Lower leg skin (tissue), 4 donors: ENCODE results near the gene COPZ1. TPM values are rescaled to one million over a fixed set of nuclear protein-coding genes. Genes with fewer than 3 reads are reported as not detected.

ENCODE experiments used
- DNase-seq, 2 donors: peaks; one replicate each; pipeline ENCODE4 v3.0.0-alpha.2; 2019; ENCODE audit warnings: low spot score in 2 of 2
- H3K4me3 ChIP-seq: fragments of 200-600 bp; sonication (generic); 2 replicates; pipeline ENCODE4 v1.5.1; 2017; ENCODE audit warnings: mild to moderate bottlenecking, low read depth; ENCODE audit not compliant: poor library complexity, severe bottlenecking
- POLR2A ChIP-seq, 2 donors: fragments of 450-650 bp; IDR thresholded peaks; one replicate each; pipeline ENCODE4 v1.6.1; 2016 to 2017; ENCODE audit warnings: antibody characterized with exemption in 2 of 2, mild to moderate bottlenecking in 1 of 2, moderate library complexity in 1 of 2
- WGBS, 2 donors: methylation state at CpG; one replicate each; pipeline ENCODE4 v1.1.5; 2018; 5-methylcytosine and 5-hydroxymethylcytosine counted together
- intact Hi-C: fragments of 100-400 bp; cut with DNase I; formaldehyde crosslinking; loops from one replicate; pipeline ENCODE4 v1.15.0; 2023; ENCODE audit warnings: low total_unique reads
- total RNA-seq, 4 donors: library from RNA; depleted of rRNA; stranded (reverse); fragments of >200 nt; gene quantifications; one replicate each; pipeline ENCODE4 v1.1.0, GENCODE V29; 2016
- TF ChIP-seq, protein P1 (sequence below), 3 donors: fragments of 450-650 bp; IDR thresholded peaks; one replicate each; pipeline ENCODE4 v1.5.1; 2016; ENCODE audit warnings: antibody characterized with exemption in 3 of 3, mild to moderate bottlenecking in 3 of 3, moderate library complexity in 2 of 3

The COPZ1 gene
- total RNA-seq, 4 donors from 2014 or later: 55.6 to 86.5 (median 69.4) TPM

DNA sequence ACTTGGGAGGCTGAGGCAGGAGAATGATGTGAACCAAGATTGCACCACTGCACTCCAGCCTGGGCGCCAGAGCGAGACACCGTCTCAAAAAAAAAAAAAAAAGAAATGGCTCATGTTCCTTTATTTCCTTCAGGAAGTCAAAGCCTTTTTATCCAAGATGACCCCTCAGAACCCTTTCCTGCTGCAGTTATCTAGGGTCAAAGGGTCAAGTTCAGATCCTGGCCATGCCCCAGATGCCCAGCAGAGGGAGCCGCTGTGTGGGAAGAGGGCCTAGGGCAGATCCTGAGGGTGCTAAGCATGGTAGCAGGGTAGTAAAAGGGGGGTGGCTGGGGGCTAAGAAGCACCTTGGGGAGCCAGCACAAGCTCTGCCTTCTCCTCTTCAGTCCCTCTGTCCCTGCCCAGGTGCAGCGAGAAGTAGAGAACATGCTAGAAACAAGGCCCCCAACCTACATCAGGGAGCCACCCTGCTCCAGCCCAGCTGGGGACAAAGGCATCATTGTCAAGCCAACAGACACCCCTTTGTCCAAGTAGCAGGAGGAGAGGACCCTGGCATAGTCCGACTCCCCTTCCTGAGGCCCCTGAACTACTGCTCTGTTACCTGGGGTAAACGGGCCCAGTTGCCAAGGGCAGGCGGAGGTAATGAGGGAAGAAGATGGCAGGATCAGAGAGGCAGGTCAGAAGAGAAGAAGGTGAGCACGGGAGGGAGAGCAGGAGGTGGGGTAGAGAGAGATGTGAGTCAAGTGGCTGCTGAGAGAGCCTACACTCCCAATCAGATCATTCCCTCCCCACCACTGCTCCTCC is 30.6 kb upstream of the COPZ1 start:
- TF ChIP-seq, protein P1, sequence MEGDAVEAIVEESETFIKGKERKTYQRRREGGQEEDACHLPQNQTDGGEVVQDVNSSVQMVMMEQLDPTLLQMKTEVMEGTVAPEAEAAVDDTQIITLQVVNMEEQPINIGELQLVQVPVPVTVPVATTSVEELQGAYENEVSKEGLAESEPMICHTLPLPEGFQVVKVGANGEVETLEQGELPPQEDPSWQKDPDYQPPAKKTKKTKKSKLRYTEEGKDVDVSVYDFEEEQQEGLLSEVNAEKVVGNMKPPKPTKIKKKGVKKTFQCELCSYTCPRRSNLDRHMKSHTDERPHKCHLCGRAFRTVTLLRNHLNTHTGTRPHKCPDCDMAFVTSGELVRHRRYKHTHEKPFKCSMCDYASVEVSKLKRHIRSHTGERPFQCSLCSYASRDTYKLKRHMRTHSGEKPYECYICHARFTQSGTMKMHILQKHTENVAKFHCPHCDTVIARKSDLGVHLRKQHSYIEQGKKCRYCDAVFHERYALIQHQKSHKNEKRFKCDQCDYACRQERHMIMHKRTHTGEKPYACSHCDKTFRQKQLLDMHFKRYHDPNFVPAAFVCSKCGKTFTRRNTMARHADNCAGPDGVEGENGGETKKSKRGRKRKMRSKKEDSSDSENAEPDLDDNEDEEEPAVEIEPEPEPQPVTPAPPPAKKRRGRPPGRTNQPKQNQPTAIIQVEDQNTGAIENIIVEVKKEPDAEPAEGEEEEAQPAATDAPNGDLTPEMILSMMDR (IDR thresholded peaks at IDR 0.05): peak in 1 of 3 donors; percentile 75
- no peak for TF ChIP-seq POLR2A (IDR thresholded peaks at IDR 0.05)
- intact Hi-C loops: no loop called here
- peak in 1 of 2 donors; percentile 88 for DNase-seq
- WGBS, 2 donors: 68 to 71% methylated on average over 9 of the region's 9 CpGs
- no peak overlapping the region for H3K4me3 ChIP-seq

DNA sequence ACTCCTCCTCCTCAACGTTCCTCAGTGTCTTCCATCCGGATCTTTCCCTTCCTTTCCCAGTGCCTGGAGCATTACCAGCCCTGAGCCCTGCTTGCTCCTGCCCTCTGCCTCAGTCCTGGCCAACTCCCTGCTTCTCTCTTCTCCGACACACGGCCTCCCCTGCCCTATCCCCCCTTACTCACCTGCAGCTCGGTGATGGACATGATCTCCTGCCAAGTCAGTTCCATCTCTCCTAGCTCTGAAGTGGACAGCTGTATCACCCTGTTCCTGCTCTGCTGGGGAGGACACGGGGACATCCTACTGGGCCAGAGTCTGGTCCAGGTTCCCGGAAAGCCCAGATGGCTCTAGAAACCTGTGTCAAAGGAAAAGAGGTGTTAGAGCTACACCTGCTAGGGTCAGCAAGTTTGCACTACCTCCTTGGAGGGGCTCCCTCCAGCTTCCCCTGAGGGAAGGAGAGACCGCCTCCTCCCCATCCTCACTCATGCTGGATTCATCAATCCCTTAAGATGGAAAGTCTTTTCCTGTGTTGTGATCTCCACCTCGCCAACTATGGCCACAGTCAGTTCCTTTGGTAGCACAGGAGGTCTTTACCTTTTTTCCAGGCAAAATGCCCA is 29.9 kb upstream of the COPZ1 start:
- 85 to 87% methylated on average over 9 of the region's 9 CpGs for WGBS, 2 donors
- peak in 1 of 2 donors; percentile 58 for DNase-seq
- intact Hi-C loops: no loop called here
- no peak overlapping the region for H3K4me3 ChIP-seq
- TF ChIP-seq POLR2A (IDR thresholded peaks at IDR 0.05): no peak
- TF ChIP-seq, protein P1 (IDR thresholded peaks at IDR 0.05): no peak

DNA sequence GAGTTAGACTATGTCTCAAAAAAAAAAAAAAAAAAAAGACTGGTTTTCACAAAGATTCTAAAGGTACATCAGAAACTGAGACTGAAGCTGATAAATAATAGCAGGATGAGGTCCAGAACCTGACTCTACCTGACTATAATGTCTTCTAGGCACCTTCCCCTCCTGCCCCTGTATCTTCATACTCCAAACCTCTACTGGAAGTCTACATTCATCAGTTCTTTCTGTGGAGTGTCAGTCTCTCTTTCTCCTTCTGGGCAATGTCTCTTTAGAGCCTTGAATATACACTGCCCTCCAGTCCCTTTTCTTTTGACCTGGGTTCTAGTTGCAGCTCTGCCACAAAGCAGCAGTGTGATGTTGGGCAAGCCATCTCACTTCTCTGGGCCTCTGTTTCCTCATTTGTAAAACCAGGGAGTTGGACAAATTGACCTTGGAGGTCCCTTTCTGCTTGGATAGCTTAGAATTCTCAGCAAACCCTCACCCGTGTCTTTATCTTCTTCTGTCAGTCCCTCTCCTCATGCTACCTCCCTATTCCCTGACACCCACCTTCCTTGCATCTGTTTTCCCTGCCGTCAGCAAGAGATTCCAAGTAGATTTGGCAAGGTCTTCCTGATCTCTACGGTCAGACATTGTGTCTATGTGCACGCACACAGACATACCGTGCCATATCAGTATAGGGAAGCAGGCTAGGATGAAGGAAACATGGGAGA is 28.4 kb upstream of the COPZ1 start:
- H3K4me3 ChIP-seq: no peak overlapping the region
- intact Hi-C loops: no loop called here
- peak in 1 of 2 donors; percentile 29 for DNase-seq
- no peak for TF ChIP-seq POLR2A (IDR thresholded peaks at IDR 0.05)
- TF ChIP-seq, protein P1 (IDR thresholded peaks at IDR 0.05): no peak
- WGBS, 2 donors: 81 to 82% methylated on average over 5 of the region's 5 CpGs

DNA sequence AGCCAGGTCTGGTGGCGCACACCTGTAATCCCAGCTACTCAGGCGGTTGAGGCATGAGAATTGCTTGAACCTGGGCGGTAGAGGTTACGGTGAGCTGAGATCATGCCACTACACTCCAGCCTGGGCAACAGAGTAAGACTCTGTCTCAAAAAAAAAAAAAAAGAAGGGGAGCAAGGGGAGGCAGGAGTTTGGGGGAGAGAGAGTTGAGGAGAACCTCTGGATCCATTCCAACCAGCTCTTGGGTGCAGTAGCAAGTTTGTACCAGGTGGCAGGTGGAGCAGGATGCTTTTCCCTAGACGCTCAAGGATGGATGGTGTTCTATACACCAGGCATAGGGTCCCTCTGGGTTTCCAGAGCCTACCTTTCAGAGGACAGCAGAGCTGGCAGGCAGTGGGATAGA is 26.0 kb upstream of the COPZ1 start:
- 73 to 90% methylated on average over 5 of the region's 5 CpGs for whole genome bisulfite sequencing, 2 donors
- no peak overlapping the region for H3K4me3 ChIP-seq
- TF ChIP-seq POLR2A (IDR thresholded peaks at IDR 0.05): no peak
- TF ChIP-seq, protein P1 (IDR thresholded peaks at IDR 0.05): no peak
- DNase-seq: peak in 1 of 2 donors; percentile 18
- intact Hi-C loops: no loop called here

DNA sequence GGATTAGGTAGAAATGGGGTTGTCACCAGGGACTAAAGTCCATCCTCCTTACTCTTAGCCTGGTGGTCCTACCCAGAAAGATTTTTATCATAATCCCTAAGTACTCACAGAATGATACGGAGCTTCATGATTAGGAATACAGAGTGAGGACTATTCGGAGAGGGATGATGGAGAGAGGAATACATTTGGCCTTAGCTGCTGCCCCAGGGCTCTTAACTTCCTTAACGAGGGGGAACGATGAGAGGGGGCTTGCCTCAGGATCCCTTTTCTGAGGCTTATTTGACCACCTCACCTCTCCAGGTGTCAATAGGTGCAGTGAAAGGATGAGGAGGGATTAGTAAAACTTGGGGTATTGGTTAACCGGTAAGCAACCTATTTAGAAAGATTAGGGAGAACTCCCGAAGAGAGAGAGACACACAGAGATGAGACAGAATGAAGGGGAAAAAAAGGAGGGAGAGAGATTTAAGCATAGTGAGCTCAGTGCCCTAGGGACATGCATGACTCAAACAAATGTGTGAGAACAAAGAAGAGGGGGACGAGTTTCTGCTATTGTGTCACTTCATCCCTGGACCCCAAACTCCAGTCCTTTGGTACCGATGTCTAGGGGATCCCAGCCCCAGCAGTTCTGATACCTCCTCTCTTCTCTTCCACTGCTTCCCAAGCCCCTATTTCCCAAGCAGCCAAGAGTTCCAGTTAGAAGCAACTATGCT is 25.3 kb upstream of the COPZ1 start:
- 51 to 53% methylated on average over 8 of the region's 8 CpGs for WGBS, 2 donors
- intact Hi-C loops: no loop called here
- peak in 1 of 2 donors; percentile 43 for DNase-seq
- TF ChIP-seq POLR2A (IDR thresholded peaks at IDR 0.05): no peak
- TF ChIP-seq, protein P1 (IDR thresholded peaks at IDR 0.05): no peak
- H3K4me3 ChIP-seq: no peak overlapping the region
